Putamen (tissue), 1 donor: ENCODE data around the gene PIP4K2C.
"Not testable (repeated sequence)": the region's sequence is repeated elsewhere in the genome, so short reads cannot be mapped to it uniquely, and the experiment has no call there.

ENCODE experiments used
- DNase-seq: peaks from one replicate; pipeline ENCODE4 v3.0.0-alpha.2; 2016; ENCODE audit warnings: low spot score

The PIP4K2C gene

DNA sequence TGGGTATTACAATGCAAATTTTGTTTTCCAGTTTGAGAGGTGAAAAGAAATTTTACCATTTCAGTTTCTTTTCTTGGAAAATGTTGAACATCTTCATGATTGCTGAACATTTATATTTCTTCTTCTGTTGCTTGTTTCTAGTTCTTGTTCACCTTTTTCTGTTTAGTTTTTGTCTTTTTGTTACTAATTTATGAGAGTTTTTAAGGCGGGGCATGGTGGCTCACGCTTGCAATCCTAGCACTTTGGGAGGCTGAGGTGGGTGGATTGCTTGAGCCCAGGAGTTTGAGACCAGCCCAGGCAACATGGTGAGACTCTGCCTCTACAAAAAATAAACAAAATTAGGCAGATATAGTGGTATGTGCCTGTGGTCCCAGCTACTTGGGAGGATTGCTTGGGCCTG is 30.5 kb upstream of the PIP4K2C start:
- no peak for DNase-seq

DNA sequence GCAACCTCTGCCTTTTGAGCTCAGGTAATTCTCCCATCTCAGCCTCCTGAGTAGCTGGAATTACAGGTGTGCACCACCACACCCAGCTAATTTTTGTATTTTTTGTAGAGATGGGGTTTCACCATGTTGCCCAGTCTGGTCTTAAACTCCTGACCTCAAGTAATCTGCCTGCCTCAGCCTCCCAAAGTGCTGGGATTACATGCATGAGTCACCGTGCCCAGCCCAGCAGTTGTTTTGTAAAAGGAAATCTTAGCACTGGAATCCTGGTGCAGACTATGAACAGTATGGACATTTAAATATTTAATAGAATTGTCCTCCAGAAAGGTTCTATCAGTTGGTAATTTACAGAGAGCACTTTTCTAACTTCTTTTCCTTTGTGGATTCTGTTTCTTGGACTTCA is 29.9 kb upstream of the PIP4K2C start:
- DNase-seq: not testable (repeated sequence)

DNA sequence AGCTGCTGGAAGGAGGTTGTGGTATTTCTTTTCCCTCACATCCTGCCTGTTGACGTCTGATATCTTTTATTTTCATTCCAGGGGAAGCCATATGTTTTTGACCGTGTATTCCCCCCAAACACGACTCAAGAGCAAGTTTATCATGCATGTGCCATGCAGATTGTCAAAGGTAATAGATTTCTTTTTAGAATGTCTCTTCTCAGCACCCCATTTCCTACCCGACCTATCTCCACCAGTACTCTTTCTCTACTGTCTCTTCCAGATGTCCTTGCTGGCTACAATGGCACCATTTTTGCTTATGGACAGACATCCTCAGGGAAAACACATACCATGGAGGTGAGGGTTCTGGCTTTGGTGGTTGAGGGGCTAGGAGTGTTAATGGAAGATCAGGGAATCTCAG is 27.6 kb upstream of the PIP4K2C start:
- DNase-seq: no peak

DNA sequence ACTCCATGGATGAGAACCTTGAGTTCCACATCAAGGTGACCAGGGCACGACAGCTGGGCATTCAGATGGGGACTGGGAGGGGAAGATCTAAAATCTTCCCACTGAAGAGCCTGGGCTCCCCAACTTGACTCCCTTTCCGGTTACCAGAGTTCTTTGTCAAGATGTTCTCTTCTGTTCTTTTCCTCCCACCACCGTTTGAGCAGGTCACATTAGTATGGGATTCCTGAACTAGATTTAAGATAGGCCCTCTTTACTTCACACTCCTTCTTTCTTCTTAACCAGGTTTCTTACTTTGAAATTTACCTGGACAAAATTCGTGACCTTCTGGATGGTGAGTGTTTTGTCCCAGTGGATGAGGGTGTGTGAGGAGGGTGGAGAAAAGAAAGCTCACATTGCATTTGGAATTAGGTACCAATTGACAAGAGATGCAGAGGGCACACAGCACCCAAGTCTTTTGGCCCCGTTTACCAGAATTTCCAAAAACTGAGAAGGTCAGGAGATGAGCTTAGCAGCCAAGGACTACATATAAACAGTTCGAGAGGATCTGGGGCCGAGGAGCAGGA is 26.7 kb upstream of the PIP4K2C start:
- DNase-seq: no peak

DNA sequence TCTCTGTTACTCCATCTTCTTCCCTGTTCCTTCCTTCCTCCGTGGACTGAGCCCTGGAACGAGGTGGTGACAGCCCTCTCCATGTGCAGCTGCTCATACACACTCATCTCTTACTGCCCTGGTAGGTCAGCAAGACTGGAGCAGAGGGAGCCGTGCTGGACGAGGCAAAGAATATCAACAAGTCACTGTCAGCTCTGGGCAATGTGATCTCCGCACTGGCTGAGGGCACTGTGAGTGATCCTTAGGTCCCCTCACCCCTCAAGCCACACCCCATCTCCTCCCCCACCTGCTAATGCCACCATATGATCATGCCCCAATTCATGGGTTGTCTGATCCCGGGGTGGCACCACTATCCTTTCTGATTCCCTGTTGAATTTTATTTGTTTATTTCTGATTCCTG is 22.2 kb upstream of the PIP4K2C start:
- DNase-seq: no peak

DNA sequence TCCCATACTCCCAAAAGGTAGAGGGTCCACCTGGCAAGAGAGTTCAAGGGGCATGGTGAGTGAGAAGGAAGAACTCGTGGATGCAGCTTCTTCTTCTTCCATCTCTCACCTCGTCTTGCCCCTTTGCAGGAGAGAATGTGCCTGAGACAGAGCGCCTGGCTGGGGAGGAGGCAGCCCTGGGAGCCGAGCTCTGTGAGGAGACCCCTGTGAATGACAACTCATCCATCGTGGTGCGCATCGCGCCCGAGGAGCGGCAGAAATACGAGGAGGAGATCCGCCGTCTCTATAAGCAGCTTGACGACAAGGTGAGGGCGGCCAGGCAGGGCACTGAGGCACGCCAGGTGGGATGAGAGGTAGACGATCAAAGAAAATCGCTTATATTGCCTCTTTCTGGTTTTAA is 21.1 kb upstream of the PIP4K2C start:
- no peak for DNase-seq

DNA sequence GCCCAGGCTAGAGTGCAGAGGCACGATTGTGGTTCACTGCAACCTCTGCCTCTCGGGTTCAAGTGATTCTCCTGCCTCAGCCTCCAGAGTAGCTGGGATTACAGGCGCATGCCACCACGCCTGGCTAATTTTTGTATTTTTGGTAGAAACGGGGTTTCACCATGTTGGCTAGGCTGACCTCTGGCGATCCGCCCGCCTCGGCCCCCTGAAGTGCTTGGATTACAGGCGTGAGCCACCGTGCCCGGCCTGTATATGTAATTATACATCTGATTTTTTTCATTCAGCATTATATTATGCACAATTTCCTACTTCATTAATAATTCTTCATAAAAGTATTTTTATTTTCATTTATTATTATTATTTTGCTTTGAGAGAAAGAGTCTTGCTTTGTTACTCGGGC is 20.6 kb upstream of the PIP4K2C start:
- not testable (repeated sequence) for DNase-seq

DNA sequence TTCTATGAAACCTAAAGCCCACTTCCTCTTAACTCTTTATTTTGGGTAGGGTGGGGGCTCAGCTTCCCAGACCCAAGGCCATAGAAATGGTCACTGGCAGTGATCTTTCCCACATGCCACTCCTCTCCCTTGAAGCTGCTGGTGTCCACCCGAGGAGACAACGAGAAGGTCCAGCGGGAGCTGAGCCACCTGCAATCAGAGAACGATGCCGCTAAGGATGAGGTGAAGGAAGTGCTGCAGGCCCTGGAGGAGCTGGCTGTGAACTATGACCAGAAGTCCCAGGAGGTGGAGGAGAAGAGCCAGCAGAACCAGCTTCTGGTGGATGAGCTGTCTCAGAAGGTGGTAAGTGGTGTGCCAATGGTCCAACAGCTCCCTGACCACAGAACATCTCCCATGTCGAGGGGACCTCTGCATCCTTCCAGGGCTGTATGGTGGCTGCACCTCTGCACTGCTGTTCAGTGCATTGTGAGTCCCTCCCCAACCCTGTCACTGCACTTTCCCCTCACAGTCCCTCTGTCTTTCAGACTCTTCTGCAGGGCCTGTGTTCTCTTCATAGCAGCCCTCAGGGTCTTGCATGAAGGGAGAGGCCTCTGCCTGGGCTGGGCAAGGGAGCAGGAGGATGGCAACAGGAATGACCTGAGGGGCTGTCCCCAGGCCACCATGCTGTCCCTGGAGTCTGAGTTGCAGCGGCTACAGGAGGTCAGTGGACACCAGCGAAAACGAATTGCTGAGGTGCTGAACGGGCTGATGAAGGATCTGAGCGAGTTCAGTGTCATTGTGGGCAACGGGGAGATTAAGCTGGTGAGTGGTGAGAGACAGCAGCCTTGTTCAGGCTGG is 18.8 kb upstream of the PIP4K2C start:
- no peak for DNase-seq

DNA sequence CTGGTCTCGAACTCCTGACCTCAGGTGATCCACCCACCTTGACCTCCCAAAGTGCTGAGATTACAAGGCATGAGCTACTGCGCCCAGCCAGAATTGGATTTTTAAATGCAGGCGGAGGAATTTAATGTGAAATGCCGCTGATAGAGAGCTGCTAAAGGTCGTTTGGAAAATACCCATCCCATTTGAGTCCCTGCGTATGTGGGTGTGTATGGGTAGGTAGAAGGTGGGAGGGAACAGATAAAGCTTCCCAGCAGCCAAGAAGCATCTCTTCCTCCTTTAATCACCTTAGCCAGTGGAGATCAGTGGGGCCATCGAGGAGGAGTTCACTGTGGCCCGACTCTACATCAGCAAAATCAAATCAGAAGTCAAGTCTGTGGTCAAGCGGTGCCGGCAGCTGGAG is 16.2 kb upstream of the PIP4K2C start:
- no peak for DNase-seq

DNA sequence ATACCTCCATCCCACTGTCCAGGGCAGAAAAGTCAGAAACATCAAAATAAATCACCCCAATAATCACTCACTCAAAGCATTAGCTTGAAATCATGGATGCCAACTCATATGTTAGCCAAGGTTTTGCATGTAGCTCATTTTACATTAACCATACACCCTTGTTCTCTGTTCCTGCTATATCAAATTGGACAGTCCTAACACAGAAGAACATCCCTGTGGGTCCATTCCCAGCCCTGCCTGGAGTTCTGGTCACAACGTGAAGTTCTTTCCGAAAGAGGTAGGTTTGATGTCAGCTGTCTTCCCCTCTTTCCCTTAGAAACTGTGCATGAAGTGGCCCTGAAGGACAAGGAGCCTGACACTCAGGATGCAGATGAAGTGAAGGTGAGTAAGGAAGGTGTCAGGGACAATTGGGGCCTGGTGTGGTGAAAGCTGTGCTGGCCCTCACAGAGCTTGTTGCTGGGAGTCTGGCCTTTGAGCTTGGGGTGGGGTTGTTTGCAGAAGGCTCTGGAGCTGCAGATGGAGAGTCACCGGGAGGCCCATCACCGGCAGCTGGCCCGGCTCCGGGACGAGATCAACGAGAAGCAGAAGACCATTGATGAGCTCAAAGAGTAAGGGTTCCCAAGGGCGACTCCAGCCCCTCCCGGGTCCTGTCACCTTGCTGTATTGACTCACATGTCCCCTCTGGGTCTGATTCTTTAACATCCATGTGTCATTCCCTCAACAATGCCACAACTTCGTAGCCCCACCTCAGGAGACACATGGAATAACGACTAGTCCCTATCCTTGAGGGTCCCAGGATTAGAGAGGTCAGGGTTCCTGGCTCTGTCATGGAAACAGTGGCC is 15.0 kb upstream of the PIP4K2C start:
- no peak for DNase-seq

DNA sequence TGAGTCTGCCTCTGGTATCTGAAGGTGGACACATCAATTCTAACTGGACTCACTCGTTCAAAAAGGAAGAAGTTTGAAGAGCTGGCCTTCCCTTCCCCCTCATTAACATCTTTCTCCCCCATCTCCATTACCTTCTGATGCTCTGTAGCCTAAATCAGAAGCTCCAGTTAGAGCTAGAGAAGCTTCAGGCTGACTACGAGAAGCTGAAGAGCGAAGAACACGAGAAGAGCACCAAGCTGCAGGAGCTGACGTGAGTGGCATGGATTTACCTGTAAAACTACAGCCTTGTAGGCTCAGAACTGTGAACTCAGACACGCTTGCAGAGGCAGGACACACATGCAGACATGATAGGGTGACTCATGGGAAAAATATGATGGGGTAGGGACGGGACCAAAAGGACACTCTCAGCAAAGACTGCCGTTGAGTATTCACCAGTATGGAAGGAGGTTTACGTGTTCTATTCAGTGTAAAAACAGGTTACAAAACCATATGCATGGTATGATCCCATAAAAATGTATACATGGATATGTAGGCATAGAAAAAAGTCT is 14.3 kb upstream of the PIP4K2C start:
- DNase-seq: no peak

DNA sequence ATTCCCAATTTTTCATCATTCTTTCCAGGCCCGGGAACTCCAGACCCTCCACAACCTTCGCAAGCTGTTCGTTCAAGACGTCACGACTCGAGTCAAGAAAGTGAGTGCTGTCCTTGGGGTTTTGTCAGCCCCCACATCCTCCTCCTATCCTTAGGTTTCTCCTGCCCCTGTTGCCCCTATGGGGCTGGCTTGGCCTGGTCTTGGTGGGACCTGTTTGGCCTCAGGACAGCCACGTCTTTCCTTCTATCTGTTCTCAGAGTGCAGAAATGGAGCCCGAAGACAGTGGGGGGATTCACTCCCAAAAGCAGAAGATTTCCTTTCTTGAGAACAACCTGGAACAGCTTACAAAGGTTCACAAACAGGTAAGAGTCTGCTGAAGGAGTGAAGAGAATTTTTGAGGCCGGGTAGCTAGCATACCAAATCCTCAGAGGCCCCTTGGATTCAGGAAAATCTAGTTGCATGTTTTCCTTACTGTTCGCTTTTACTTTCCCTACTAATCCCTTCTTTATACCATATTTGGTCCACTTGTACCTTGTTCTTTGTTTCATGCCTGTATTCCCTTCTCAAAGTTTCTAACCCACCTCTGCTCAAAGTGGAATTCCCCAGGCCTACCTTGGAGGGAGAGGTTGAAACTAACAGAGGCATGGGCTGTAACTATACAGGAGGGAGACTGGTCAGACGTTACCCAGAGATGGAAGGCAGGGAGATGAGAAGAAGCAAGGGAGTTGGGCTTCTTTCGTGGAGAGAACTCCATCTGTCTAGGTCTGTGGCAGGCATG is 12.8 kb upstream of the PIP4K2C start:
- no peak for DNase-seq

DNA sequence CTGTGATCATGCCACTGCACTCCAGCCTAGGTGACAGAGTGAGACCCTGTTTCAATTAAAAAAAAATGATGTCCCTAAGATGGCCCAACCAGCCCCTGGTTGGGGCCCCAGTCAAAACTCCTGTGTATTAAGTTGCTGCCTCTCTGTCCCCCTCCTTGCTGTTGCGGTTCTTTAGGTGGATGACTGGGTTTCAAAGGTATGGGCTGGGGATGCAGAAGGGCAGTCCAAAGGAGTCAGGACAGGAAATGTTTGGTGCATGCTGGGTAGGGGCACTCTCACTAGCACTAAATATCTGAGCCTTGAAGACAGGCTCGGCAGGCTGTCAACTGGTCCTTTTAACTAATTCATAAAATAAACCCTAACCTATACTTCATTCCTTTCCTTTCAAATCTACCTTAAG is 12.0 kb upstream of the PIP4K2C start:
- no peak for DNase-seq

DNA sequence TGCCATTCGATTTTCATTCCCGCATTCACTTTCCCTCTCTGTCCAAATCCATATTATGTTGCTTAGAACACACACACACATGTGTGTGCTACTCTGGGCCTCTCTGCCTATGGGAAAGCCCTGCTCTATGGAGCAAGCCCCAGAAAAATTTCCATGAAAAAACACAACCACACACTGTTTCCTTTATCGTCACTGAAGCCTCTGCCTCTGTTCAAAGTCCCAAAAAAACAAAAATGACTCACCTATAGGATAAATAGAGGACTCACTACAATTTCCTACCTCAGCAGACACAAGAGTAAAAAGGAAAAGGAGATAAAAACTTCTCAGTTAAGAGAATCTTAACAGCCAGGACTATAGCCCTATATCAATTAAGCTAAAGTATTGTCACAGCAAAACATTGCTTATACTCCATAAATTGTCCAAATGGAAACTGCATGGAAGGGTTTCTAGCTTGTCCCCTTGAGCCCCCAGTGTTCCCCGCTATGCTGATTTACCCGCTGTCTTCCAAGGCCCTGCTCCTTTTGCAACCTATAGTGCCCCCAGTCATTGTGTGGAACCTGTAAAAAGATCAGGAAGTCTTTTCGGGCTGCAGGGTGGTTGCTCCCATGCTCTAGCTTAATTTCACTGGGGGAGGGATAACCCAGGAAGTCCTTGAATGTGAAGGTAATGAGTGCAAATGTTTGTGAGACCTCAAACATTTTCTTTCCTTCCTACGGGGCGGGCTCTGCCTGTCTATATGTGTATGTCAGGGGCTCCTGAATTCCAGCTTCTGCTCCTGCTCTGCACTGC is 11.1 kb upstream of the PIP4K2C start:
- no peak for DNase-seq

DNA sequence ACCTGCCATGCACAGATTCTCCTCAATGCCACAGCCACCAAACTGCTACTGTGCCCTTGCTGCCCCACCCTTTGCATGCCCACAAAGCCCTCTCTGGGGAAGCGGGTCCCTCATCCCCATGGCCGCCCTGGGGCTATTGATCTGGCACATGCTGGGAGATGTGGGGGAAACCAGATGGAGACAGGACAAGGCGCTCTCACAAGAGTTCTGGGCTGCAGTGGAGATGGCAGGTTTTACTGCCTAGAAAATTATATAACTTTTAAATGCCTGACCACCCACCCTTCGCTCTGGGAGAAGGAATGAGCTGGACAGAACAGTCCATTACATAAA is 10.6 kb upstream of the PIP4K2C start:
- no peak for DNase-seq

DNA sequence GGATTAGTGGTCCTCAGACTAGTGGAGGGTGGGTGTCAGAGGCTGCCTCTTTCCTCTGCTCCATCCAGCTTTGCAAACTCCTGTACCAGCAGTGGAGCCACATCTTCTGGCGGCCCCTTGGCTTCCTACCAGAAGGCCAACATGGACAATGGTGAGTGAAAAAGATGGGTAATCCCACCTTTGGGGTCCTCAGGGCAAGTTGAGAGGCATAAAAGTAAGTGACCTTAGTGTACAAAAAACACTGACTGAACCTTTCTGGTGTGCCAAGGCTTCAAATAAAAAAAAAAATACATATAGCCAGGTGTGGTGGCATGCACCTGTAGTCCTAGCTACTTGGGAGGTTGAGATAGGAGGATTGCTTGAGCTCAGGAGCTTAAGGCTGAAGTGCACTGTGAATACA is 9.2 kb upstream of the PIP4K2C start:
- DNase-seq: no peak

DNA sequence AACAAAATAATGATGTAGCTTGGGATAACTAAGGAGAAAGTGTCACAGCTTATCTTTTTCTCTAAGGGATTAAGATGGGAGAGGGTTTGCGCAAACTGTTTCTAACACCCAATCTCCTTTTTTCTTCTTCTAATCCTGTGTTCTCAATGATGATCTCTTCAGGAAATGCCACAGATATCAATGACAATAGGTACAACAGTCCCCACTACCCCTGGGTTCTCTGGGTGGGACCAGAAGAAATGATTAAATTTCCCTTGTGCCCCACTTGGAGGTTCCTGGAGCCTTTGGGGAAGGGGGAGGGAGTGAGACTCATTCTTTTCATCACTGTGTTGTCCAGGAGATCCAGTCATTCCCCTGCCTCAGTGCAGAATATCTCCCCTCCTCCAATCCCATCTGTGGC is 8.6 kb upstream of the PIP4K2C start:
- DNase-seq: no peak

DNA sequence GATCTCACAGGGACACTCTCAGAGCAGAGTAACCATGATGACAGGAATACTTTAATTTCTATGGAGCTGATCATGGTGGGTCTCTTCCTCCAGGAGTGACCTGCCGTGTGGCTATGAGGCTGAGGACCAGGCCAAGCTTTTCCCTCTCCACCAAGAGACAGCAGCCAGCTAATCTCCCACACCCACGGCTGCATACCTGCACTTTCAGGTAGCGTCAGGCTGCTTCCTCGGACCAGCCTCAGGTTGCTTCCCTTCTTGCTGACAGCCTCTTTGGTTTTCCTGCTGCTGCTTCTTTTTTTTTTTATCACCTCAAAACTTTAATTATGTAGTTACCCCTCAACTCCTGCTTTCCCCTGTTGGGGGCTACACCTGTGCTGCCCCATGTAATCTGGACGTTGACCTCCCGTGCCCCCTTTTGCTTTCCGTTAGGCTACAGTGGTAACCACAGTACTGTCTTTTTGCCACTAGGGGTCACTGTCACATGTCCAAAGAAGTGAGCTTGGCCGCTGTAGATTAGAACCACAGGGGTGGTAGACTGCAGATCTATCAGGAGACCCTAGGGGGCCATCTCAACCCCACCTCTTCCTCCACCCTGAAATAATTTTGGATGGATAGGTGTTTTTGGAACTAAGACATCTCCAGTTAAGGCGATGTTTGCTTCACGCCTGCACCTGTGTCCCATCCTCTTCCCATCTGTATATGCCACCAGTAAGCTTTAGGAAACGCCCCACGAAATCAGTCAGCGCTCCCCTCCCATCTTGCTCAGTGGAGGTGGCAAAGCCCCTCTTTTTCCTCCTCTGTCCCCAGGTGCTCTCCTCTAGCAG is 7.8 kb upstream of the PIP4K2C start:
- DNase-seq: peak; percentile 76

DNA sequence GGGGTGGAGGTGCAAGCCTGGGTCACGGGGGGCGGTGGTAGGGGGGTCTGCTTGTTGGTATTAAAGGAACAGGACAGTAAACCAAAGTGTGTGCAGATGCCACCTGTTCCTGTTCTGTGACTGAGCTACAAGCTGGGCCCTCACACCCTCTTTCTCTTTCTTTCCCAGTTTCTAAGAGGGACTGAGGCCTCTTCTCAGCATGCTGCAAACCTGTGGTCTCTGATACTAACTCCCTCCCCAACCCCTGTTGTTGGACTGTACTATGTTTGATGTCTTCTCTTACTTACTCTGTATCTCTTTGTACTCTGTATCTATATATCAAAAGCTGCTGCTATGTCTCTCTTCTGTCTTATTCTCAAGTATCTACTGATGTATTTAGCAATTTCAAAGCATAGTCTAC is 6.9 kb upstream of the PIP4K2C start:
- no peak for DNase-seq

DNA sequence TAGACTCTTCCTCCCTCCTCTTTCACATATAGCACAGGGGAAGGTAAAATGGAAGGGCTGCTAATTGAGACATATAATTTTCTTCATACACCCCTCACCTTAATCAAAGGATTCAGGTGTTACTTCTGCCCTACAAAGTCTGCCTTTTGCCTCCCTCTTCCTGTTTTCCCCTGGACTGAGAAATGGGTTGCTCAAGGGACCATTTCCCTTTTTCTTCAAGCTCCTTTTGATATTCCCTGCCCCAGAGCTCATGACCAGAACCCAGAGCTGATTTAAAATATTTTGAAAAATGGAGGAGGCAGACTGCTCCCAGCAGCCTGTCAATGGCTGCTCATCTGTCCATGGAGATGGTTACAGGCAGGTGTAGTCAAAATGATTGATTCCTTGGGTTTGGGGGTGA is 6.3 kb upstream of the PIP4K2C start:
- no peak for DNase-seq
